ENCODE data around the gene HPGDS. TPM values are rescaled to one million over a fixed set of nuclear protein-coding genes. Genes with fewer than 3 reads are reported as not detected.

HPGDS gene
- total and polyA plus RNA-seq, 12 donors: 0.48 to 3.1 (median 1.3) TPM

DNA sequence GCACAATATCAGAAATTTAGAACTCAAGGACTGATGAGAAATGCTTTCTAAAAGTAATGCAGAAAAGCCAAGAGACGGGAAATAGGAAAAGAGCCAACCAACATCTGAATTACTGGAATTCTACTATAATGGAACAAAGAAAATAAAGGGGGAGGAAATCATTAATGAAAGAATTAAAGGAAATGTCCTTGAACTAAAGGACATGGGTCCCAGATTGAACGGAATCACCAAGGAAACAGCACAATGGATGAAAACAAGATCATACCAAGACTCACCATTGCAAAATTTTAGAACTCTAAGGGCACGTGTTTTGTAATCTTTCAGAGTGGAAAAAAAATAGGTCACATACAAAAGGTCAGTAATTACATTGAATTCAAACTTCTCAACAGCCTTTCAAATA is 35.9 kb downstream of the HPGDS start:
- intact Hi-C loops (cut with DNase I): loop anchor here in 1 of 2 donors (10.0 kb wide), 1 partner anchor 288 kb away; no protein-coding TSS in a partner anchor
- Histone ChIP-seq H3K4me3 (no peak overlapping the region), H3K27me3 (no peaks in the 10 kb centered on the region), H3K9me3 (replicated peaks in 1 of 3) (no peaks in the 10 kb centered on the region), H3K4me1 (replicated peaks in 1 of 2) (peaks cover 9 to 16% of the 10 kb centered on the region in 2 donors), H3K27ac (no peak overlapping the region), H3K36me3 (replicated peaks in 1 of 2) (no peaks in the 10 kb centered on the region)
- TF ChIP-seq, protein P1, sequence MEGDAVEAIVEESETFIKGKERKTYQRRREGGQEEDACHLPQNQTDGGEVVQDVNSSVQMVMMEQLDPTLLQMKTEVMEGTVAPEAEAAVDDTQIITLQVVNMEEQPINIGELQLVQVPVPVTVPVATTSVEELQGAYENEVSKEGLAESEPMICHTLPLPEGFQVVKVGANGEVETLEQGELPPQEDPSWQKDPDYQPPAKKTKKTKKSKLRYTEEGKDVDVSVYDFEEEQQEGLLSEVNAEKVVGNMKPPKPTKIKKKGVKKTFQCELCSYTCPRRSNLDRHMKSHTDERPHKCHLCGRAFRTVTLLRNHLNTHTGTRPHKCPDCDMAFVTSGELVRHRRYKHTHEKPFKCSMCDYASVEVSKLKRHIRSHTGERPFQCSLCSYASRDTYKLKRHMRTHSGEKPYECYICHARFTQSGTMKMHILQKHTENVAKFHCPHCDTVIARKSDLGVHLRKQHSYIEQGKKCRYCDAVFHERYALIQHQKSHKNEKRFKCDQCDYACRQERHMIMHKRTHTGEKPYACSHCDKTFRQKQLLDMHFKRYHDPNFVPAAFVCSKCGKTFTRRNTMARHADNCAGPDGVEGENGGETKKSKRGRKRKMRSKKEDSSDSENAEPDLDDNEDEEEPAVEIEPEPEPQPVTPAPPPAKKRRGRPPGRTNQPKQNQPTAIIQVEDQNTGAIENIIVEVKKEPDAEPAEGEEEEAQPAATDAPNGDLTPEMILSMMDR (IDR thresholded peaks at IDR 0.05): no peak
- no peak for TF ChIP-seq POLR2A (IDR thresholded peaks at IDR 0.05)
- 26 to 35% (median 28%) methylated on average over 3 of the region's 3 CpGs for WGBS, 4 donors
- DNase-seq: peak in 1 of 7 donors; percentile 3

DNA sequence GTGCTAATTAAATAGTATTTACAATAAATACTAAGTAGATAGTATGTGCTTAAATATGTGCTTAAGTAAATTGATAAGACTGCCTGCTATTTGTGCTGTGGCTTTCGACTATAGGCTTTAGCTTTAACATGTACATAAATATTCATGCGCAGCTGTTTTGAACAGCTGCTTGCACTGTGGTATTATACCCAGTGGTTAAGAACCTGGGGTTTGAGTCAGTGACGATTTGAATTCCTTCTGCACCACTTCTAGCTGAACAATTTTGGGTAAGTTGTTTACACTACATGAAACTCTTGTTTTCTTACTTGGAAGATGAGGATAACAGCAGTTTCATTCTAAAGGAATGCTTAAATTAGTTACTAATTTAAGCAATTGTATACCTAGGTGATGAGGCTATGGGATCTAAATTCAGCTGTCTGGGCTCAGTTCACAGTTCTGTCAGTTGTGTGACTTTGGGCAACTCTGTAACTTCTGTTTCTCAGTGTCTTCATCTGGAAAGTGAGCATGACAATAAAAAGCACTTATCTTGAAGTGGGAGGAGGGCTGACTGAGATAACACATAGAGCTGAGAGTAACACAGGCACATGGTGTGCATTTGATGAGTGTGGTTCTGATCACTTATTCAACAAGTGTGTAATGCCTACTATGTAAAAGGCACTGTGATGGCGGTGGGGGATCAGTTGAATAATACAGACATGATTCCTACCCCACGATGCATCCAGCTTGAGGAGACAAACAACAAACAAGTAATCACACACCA is 37.0 kb downstream of the HPGDS start:
- H3K27ac ChIP-seq: no peak overlapping the region
- peaks cover 9 to 16% of the 10 kb centered on the region in 2 donors for H3K4me1 ChIP-seq (replicated peaks in 1 of 2)
- TF ChIP-seq POLR2A (IDR thresholded peaks at IDR 0.05): no peak
- TF ChIP-seq, protein P1 (IDR thresholded peaks at IDR 0.05): no peak
- no peaks in the 10 kb centered on the region for H3K36me3 ChIP-seq (replicated peaks in 1 of 2)
- no peak for DNase-seq
- H3K27me3 ChIP-seq: no peaks in the 10 kb centered on the region
- H3K9me3 ChIP-seq (replicated peaks in 1 of 3): no peaks in the 10 kb centered on the region
- intact Hi-C loops (cut with DNase I): loop anchor here in 1 of 2 donors (10.0 kb wide), 1 partner anchor 289 kb away; no protein-coding TSS in a partner anchor
- 84 to 91% (median 87%) methylated on average over 5 of the region's 5 CpGs for WGBS, 4 donors
- no peak overlapping the region for H3K4me3 ChIP-seq

DNA sequence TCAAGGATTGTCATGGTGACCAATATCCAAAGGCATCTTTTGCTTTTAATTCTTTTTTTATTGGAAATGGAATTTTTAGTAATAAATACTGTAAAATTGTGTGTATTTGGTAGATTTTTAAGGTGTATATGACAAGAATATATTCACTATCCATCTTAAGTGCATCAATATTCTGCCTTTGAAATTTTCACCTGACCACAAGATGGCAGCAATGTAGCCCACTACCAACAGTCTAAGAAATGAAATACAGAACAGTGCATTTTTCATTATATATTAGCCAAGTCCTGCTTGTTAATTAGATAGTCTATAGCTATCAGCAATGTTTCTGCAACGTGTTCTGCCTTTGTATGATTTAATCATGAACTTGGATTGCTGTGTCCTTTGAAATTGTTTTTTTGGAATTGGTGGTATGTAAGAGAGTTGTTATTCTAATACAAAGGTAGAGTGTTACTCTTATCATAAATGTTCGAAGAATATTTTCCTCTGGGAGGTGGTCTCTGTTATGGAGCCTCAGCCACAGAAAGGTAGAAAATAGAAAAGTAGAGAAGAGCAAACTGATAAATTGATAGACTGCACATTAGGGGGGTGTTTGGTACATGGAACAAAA is 38.2 kb downstream of the HPGDS start:
- H3K9me3 ChIP-seq (replicated peaks in 1 of 3): no peaks in the 10 kb centered on the region
- 37 to 45% (median 41%) methylated on average over 2 of the region's 2 CpGs for WGBS, 4 donors
- no peak for TF ChIP-seq POLR2A (IDR thresholded peaks at IDR 0.05)
- TF ChIP-seq, protein P1 (IDR thresholded peaks at IDR 0.05): peak; percentile 37 to 69 (median 59)
- DNase-seq: peak in 2 of 7 donors; percentile 14 to 32
- intact Hi-C loops (cut with DNase I): loop anchor here (5.0 to 10.0 kb wide), 2 partner anchors 83 to 290 kb away; no protein-coding TSS in a partner anchor
- no peak overlapping the region for H3K27ac ChIP-seq
- H3K36me3 ChIP-seq (replicated peaks in 1 of 2): no peaks in the 10 kb centered on the region
- H3K4me1 ChIP-seq (replicated peaks in 1 of 2): peaks cover 9 to 16% of the 10 kb centered on the region in 2 donors
- H3K4me3 ChIP-seq: no peak overlapping the region
- no peaks in the 10 kb centered on the region for H3K27me3 ChIP-seq

DNA sequence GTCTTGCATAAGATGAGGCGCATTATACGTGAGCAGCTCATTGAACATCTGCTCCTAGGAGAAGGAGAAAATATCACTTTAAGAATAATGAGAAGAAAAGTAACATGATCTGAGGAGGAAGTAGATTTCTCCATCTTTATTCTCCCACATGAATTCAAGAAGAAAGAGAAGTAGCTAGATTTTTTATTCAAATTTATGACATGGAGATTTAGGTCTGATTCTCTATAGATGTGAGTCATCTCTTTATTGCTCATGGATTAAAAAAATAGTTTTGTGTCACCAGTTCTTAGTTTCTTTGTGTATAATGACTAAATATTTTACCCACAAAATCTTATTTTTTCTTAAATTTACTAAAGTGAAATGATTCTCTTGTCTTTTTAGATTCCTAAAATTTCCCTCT is 40.4 kb downstream of the HPGDS start:
- WGBS, 4 donors: 97 to 100% (median 97%) methylated on average over 2 of the region's 2 CpGs
- no peak for DNase-seq
- Histone ChIP-seq H3K36me3 (replicated peaks in 1 of 2) (no peaks in the 10 kb centered on the region), H3K9me3 (replicated peaks in 1 of 3) (no peaks in the 10 kb centered on the region), H3K27ac (no peak overlapping the region), H3K4me1 (replicated peaks in 1 of 2) (peaks cover 8 to 12% of the 10 kb centered on the region in 2 donors), H3K4me3 (no peak overlapping the region), H3K27me3 (no peaks in the 10 kb centered on the region)
- intact Hi-C loops (cut with DNase I): loop anchor here (5.0 to 10.0 kb wide), 2 partner anchors 85 to 293 kb away; no protein-coding TSS in a partner anchor
- TF ChIP-seq, protein P1 (IDR thresholded peaks at IDR 0.05): no peak
- TF ChIP-seq POLR2A (IDR thresholded peaks at IDR 0.05): no peak
